ENCODE results near the gene CDKN1B.

DNA sequence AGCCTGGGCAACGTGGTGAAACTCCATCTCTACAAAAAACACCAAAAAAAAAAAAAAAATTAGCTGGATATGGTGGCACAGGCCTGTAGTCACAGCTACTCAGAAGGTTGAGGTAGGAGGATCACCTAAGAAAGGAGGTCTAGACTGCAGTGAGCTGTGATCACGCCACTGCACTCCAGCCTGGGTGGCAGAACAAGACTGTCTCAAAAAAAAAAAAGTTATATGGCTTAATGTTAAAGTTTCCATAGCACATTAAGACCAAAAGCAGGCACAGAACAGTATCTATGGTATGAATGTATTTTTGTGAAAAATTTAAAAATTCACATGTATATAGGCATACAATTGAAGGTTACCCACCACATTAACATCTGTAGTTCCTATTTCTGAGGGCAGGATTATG lies 15.9 kb downstream of the CDKN1B start:
- TF ChIP-seq, protein P1, sequence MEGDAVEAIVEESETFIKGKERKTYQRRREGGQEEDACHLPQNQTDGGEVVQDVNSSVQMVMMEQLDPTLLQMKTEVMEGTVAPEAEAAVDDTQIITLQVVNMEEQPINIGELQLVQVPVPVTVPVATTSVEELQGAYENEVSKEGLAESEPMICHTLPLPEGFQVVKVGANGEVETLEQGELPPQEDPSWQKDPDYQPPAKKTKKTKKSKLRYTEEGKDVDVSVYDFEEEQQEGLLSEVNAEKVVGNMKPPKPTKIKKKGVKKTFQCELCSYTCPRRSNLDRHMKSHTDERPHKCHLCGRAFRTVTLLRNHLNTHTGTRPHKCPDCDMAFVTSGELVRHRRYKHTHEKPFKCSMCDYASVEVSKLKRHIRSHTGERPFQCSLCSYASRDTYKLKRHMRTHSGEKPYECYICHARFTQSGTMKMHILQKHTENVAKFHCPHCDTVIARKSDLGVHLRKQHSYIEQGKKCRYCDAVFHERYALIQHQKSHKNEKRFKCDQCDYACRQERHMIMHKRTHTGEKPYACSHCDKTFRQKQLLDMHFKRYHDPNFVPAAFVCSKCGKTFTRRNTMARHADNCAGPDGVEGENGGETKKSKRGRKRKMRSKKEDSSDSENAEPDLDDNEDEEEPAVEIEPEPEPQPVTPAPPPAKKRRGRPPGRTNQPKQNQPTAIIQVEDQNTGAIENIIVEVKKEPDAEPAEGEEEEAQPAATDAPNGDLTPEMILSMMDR (IDR thresholded peaks at IDR 0.05): no peak
- TF ChIP-seq POLR2A (IDR thresholded peaks at IDR 0.05): no peak

All from adrenal gland (tissue), 5 donors.